ENCODE results near the gene TST.

TST gene

GRCh38 chr22:36979016-36979910, 40.0 kb downstream of the TST start:
- Histone ChIP-seq H3K4me3 (ENCODE audit: extremely low read depth, insufficient read depth, low read length, poor library complexity, severe bottlenecking) (no peak overlapping the region), H3K27ac (ENCODE audit: low read depth, low read length, severe bottlenecking) (no peak overlapping the region), H3K4me1 (ENCODE audit: control insufficient read depth, insufficient read depth, low read length, poor library complexity, severe bottlenecking) (no peaks in the 10 kb centered on the region), H3K9me3 (ENCODE audit: control insufficient read depth, low read length) (no peaks in the 10 kb centered on the region), H3K36me3 (ENCODE audit: control insufficient read depth, insufficient read depth, low read length) (no peaks in the 10 kb centered on the region)
- WGBS, 2 experiments (ENCODE audit: insufficient coverage in 2 of 2), result 89 to 90% methylated on average over 6 to 7 of the region's 13 CpGs

- no peak overlapping the region for H3K27ac ChIP-seq (ENCODE audit: low read depth, low read length, severe bottlenecking)
- H3K4me1 ChIP-seq (ENCODE audit: control insufficient read depth, insufficient read depth, low read length, poor library complexity, severe bottlenecking), result no peaks in the 10 kb centered on the region
- H3K4me3 ChIP-seq (ENCODE audit: extremely low read depth, insufficient read depth, low read length, poor library complexity, severe bottlenecking), result no peak overlapping the region
- no peaks in the 10 kb centered on the region for H3K9me3 ChIP-seq (ENCODE audit: control insufficient read depth, low read length)
- 25 to 26% methylated on average over 13 of the region's 18 CpGs for WGBS, 2 experiments (ENCODE audit: insufficient coverage in 2 of 2)
- H3K36me3 ChIP-seq (ENCODE audit: control insufficient read depth, insufficient read depth, low read length), result no peaks in the 10 kb centered on the region
Observed at GRCh38 chr22:36977947-36978660, 41.1 kb downstream of the TST start.

GRCh38 chr22:36977401-36977861, 41.8 kb downstream of the TST start:
- H3K4me1 ChIP-seq (ENCODE audit: control insufficient read depth, insufficient read depth, low read length, poor library complexity, severe bottlenecking), result no peaks in the 10 kb centered on the region

GRCh38 chr22:36976606-36977005, 42.6 kb downstream of the TST start:
- H3K4me1 ChIP-seq (ENCODE audit: control insufficient read depth, insufficient read depth, low read length, poor library complexity, severe bottlenecking), result no peaks in the 10 kb centered on the region
- no peak overlapping the region for H3K27ac ChIP-seq (ENCODE audit: low read depth, low read length, severe bottlenecking)
- H3K9me3 ChIP-seq (ENCODE audit: control insufficient read depth, low read length), result no peaks in the 10 kb centered on the region
- 97% methylated on average over 4 of the region's 4 CpGs for WGBS, 2 experiments (ENCODE audit: insufficient coverage in 2 of 2)
- H3K36me3 ChIP-seq (ENCODE audit: control insufficient read depth, insufficient read depth, low read length), result no peaks in the 10 kb centered on the region
- no peak overlapping the region for H3K4me3 ChIP-seq (ENCODE audit: extremely low read depth, insufficient read depth, low read length, poor library complexity, severe bottlenecking)

More at GRCh38 chr22:36977401-36977861, 41.8 kb downstream of the TST start:
- Histone ChIP-seq H3K4me3 (ENCODE audit: extremely low read depth, insufficient read depth, low read length, poor library complexity, severe bottlenecking) (no peak overlapping the region), H3K9me3 (ENCODE audit: control insufficient read depth, low read length) (no peaks in the 10 kb centered on the region), H3K27ac (ENCODE audit: low read depth, low read length, severe bottlenecking) (no peak overlapping the region), H3K36me3 (ENCODE audit: control insufficient read depth, insufficient read depth, low read length) (no peaks in the 10 kb centered on the region)
- 74 to 76% methylated on average over 11 to 12 of the region's 13 CpGs for WGBS, 2 experiments (ENCODE audit: insufficient coverage in 2 of 2)

- Histone ChIP-seq H3K9me3 (ENCODE audit: control insufficient read depth, low read length) (no peaks in the 10 kb centered on the region), H3K4me3 (ENCODE audit: extremely low read depth, insufficient read depth, low read length, poor library complexity, severe bottlenecking) (no peak overlapping the region), H3K27ac (ENCODE audit: low read depth, low read length, severe bottlenecking) (no peak overlapping the region), H3K4me1 (ENCODE audit: control insufficient read depth, insufficient read depth, low read length, poor library complexity, severe bottlenecking) (no peaks in the 10 kb centered on the region), H3K36me3 (ENCODE audit: control insufficient read depth, insufficient read depth, low read length) (no peaks in the 10 kb centered on the region)
- 90 to 91% methylated on average over 16 to 18 of the region's 19 CpGs for WGBS, 2 experiments (ENCODE audit: insufficient coverage in 2 of 2)
Observed at GRCh38 chr22:36971341-36972125, 47.7 kb downstream of the TST start.

GRCh38 chr22:36968249-36968964, 50.8 kb downstream of the TST start:
- no peaks in the 10 kb centered on the region for H3K4me1 ChIP-seq (ENCODE audit: control insufficient read depth, insufficient read depth, low read length, poor library complexity, severe bottlenecking)
- no CpG with 5 or more reads among the region's 5 CpGs for WGBS, 2 experiments (ENCODE audit: insufficient coverage in 2 of 2)
- H3K27ac ChIP-seq (ENCODE audit: low read depth, low read length, severe bottlenecking), result no peak overlapping the region
- no peaks in the 10 kb centered on the region for H3K36me3 ChIP-seq (ENCODE audit: control insufficient read depth, insufficient read depth, low read length)
- H3K4me3 ChIP-seq (ENCODE audit: extremely low read depth, insufficient read depth, low read length, poor library complexity, severe bottlenecking), result no peak overlapping the region
- no peaks in the 10 kb centered on the region for H3K9me3 ChIP-seq (ENCODE audit: control insufficient read depth, low read length)

- Histone ChIP-seq H3K36me3 (ENCODE audit: control insufficient read depth, insufficient read depth, low read length) (no peaks in the 10 kb centered on the region), H3K9me3 (ENCODE audit: control insufficient read depth, low read length) (no peaks in the 10 kb centered on the region), H3K4me1 (ENCODE audit: control insufficient read depth, insufficient read depth, low read length, poor library complexity, severe bottlenecking) (no peaks in the 10 kb centered on the region), H3K27ac (ENCODE audit: low read depth, low read length, severe bottlenecking) (no peak overlapping the region), H3K4me3 (ENCODE audit: extremely low read depth, insufficient read depth, low read length, poor library complexity, severe bottlenecking) (no peak overlapping the region)
- 88 to 96% methylated on average over 10 of the region's 11 CpGs for WGBS, 2 experiments (ENCODE audit: insufficient coverage in 2 of 2)
Observed at GRCh38 chr22:36966851-36967540, 52.3 kb downstream of the TST start.

GRCh38 chr22:36965696-36966095, 53.6 kb downstream of the TST start:
- no peaks in the 10 kb centered on the region for H3K36me3 ChIP-seq (ENCODE audit: control insufficient read depth, insufficient read depth, low read length)
- H3K4me3 ChIP-seq (ENCODE audit: extremely low read depth, insufficient read depth, low read length, poor library complexity, severe bottlenecking), result no peak overlapping the region
- no peaks in the 10 kb centered on the region for H3K4me1 ChIP-seq (ENCODE audit: control insufficient read depth, insufficient read depth, low read length, poor library complexity, severe bottlenecking)
- no peak overlapping the region for H3K27ac ChIP-seq (ENCODE audit: low read depth, low read length, severe bottlenecking)
- 69 to 87% methylated on average over 2 of the region's 2 CpGs for WGBS, 2 experiments (ENCODE audit: insufficient coverage in 2 of 2)
- no peaks in the 10 kb centered on the region for H3K9me3 ChIP-seq (ENCODE audit: control insufficient read depth, low read length)

GRCh38 chr22:36964106-36964505, 55.1 kb downstream of the TST start:
- Histone ChIP-seq H3K4me1 (ENCODE audit: control insufficient read depth, insufficient read depth, low read length, poor library complexity, severe bottlenecking) (no peaks in the 10 kb centered on the region), H3K9me3 (ENCODE audit: control insufficient read depth, low read length) (no peaks in the 10 kb centered on the region), H3K4me3 (ENCODE audit: extremely low read depth, insufficient read depth, low read length, poor library complexity, severe bottlenecking) (no peak overlapping the region)

More at GRCh38 chr22:36964106-36964505, 55.1 kb downstream of the TST start:
- H3K36me3 ChIP-seq (ENCODE audit: control insufficient read depth, insufficient read depth, low read length), result no peaks in the 10 kb centered on the region
- H3K27ac ChIP-seq (ENCODE audit: low read depth, low read length, severe bottlenecking), result no peak overlapping the region
